C4-2B (cell line): Measurements from ENCODE around the gene RPL15.

Experiments
- CTCF ChIP-seq: fragments of 450-650 bp; conservative IDR thresholded peaks from 2 replicates; pipeline ENCODE4 v1.5.1; 2017; ENCODE audit warnings: mild to moderate bottlenecking
- ZFX ChIP-seq: fragments of 450-650 bp; IDR thresholded peaks from 2 replicates; pipeline ENCODE4 v1.6.1; 2017

GRCh38 chr3:23932571-23932970 is 15.6 kb downstream of the RPL15 start:
- TF ChIP-seq CTCF (no peak), ZFX (no peak)
